ENCODE measurements around the gene PML.

The PML gene, protein sequence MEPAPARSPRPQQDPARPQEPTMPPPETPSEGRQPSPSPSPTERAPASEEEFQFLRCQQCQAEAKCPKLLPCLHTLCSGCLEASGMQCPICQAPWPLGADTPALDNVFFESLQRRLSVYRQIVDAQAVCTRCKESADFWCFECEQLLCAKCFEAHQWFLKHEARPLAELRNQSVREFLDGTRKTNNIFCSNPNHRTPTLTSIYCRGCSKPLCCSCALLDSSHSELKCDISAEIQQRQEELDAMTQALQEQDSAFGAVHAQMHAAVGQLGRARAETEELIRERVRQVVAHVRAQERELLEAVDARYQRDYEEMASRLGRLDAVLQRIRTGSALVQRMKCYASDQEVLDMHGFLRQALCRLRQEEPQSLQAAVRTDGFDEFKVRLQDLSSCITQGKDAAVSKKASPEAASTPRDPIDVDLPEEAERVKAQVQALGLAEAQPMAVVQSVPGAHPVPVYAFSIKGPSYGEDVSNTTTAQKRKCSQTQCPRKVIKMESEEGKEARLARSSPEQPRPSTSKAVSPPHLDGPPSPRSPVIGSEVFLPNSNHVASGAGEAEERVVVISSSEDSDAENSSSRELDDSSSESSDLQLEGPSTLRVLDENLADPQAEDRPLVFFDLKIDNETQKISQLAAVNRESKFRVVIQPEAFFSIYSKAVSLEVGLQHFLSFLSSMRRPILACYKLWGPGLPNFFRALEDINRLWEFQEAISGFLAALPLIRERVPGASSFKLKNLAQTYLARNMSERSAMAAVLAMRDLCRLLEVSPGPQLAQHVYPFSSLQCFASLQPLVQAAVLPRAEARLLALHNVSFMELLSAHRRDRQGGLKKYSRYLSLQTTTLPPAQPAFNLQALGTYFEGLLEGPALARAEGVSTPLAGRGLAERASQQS

DNA sequence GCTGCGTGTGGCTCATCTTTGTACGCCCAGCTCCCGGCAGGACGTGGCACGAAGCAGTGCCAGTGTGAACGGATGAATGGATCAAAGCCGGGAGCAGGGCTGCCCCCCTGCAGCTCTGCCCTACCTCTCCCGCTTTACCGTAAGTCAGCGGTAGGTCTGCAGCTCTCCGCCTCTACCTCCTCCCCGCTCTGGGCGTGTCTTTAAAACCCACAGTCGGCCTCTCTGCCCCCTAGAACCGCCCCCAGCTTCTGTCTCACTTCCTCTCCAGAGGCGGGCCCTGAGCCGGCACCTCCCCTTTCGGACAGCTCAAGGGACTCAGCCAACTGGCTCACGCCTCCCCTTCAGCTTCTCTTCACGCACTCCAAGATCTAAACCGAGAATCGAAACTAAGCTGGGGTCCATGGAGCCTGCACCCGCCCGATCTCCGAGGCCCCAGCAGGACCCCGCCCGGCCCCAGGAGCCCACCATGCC lies at the start of gene PML:
Gene PML (plus strand): TSS at position 304 of the 471 bp plus-strand sequence. CDS start 97 bp downstream, at position 401.
- Mint-ChIP-seq H3K36me3 (ENCODE audit: low read depth) (peaks cover 30% of the 10 kb centered on the region), H3K27ac (peak within 1 kb of the TSS; percentile 89), H3K4me1 (ENCODE audit: low read depth) (peaks cover 53% of the 10 kb centered on the region), H3K9me3 (no peaks in the 10 kb centered on the region), H3K4me3 (peak within 1 kb of the TSS; percentile 94), H3K27me3 (ENCODE audit: low read depth) (no peaks in the 10 kb centered on the region)
- DNase-seq (ENCODE audit: low spot score): peak; percentile 96

DNA sequence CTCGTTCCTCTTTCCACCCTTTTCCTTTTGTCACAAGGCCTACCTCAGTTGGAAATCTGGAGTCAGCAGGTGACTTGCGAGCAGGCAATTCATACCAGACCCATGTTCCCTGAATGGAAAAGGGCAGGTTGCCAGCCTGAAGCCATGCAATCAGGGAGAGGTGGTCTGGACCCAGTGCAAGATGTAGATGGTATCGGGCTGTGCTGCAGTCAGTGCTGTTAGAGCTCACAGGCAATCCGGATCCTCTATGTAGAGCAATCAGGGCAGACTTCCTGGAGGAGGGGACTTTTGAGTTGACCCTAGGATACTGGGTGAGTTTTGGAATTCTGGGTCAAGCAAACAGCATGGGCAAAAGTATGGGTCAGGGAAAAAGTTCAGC lies 49.4 kb upstream of the PML start:
- Mint-ChIP-seq H3K27me3 (ENCODE audit: low read depth) (peaks cover 4% of the 10 kb centered on the region), H3K4me3 (no peak overlapping the region), H3K27ac (no peak overlapping the region), H3K4me1 (ENCODE audit: low read depth) (peaks cover 12% of the 10 kb centered on the region), H3K9me3 (no peaks in the 10 kb centered on the region), H3K36me3 (ENCODE audit: low read depth) (no peaks in the 10 kb centered on the region)
- no peak for DNase-seq (ENCODE audit: low spot score)

DNA sequence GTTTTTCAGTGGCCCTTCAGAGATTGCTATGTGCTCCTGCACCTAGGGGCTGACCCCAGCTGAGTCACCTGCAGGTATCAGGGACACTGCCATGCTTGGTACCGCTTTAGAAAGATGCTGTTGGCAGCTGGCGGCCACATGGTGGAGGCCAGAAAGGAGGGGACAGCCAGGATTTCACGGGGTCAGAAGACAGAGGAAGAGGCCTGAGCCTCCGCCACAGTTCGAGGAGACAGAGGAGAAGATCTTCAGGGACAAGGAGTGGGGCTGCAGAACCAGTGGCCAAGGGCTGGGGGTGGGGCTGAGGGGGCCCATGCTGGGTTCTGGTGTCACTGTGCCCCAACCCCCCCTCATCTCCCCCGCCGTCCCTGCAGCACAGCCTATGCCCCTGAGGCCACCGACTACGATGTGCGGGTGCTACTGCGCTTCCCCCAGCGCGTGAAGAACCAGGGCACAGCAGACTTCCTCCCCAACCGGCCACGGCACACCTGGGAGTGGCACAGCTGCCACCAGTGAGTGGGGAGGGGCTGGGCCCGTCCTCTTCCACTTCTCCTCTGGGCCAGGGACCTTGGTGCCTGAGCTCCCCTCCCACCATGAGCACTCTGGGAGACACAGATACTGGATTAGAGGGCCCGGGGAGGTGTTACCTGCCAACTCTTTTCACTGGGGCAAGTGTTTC lies 48.3 kb upstream of the PML start:
- no peak for DNase-seq (ENCODE audit: low spot score)
- Mint-ChIP-seq H3K9me3 (no peaks in the 10 kb centered on the region), H3K4me3 (no peak overlapping the region), H3K27ac (no peak overlapping the region), H3K36me3 (ENCODE audit: low read depth) (no peaks in the 10 kb centered on the region), H3K4me1 (ENCODE audit: low read depth) (peaks cover 15% of the 10 kb centered on the region), H3K27me3 (ENCODE audit: low read depth) (peaks cover 4% of the 10 kb centered on the region)

DNA sequence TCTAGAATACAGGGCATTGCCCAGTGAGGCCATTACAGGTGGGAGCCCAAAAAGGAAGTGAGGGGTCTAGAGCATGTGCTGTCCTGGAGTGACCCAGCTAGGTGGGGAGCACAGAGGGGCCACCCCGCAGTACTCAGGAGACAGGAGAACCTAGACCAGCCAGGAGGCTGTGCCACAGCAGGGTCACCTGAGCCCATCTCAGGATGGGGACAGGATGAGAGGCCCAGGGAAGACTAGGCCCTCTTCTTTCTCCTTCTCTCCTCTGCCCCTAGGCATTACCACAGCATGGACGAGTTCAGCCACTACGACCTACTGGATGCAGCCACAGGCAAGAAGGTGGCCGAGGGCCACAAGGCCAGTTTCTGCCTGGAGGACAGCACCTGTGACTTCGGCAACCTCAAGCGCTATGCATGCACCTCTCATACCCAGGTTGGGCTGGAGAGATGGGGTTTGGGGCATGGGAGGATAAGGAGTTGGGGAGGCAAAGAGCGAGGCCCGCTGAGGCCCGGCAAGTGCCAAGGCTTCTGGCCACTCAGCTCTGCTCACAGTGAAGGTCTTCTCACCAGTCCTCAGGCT lies 47.6 kb upstream of the PML start:
- Mint-ChIP-seq H3K9me3 (no peaks in the 10 kb centered on the region), H3K4me3 (no peak overlapping the region), H3K27me3 (ENCODE audit: low read depth) (peaks cover 4% of the 10 kb centered on the region), H3K36me3 (ENCODE audit: low read depth) (no peaks in the 10 kb centered on the region), H3K4me1 (ENCODE audit: low read depth) (peaks cover 12% of the 10 kb centered on the region), H3K27ac (no peak overlapping the region)
- no peak for DNase-seq (ENCODE audit: low spot score)

DNA sequence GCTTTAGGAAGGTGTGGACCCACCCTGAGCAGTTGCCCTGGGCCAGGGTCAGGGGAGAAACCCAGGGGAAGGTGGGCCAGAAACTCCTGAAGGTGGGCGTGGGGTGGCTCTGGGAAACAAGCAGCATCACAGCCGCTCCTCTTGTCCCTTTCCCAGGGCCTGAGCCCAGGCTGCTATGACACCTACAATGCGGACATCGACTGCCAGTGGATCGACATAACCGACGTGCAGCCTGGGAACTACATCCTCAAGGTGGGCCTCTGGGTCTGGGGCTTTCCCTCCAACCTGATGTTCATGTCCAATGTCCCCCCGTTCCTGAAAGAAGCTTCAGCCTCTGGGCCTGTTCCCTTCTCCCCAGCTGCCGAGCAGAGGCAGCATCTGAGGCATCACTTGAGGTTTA lies 46.9 kb upstream of the PML start:
- Mint-ChIP-seq H3K4me1 (ENCODE audit: low read depth) (peaks cover 5% of the 10 kb centered on the region), H3K4me3 (no peak overlapping the region), H3K27ac (no peak overlapping the region), H3K9me3 (no peaks in the 10 kb centered on the region), H3K36me3 (ENCODE audit: low read depth) (no peaks in the 10 kb centered on the region), H3K27me3 (ENCODE audit: low read depth) (peaks cover 4% of the 10 kb centered on the region)
- DNase-seq (ENCODE audit: low spot score): no peak

DNA sequence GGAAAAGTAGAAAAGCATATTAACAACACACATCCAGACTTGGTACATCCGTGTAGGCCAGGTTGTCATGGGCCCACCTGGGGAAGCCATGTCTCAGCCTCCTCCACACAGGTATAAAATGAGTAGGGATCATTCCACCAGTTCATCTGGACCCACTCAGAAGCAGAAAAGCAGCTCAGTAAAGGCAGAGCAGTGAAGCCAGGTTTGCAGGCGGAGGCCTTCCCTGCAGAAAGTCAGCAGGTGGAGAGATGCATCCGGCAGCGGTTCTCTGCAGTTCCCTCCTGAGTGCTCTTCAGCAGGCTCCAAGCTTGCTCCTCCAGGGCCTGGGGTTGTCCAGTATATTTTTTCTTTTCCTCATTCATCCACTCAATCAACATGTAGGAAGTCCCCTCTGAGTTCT lies 46.1 kb upstream of the PML start:
- peaks cover 4% of the 10 kb centered on the region for H3K4me1 Mint-ChIP-seq (ENCODE audit: low read depth)
- H3K36me3 Mint-ChIP-seq (ENCODE audit: low read depth): no peaks in the 10 kb centered on the region

DNA sequence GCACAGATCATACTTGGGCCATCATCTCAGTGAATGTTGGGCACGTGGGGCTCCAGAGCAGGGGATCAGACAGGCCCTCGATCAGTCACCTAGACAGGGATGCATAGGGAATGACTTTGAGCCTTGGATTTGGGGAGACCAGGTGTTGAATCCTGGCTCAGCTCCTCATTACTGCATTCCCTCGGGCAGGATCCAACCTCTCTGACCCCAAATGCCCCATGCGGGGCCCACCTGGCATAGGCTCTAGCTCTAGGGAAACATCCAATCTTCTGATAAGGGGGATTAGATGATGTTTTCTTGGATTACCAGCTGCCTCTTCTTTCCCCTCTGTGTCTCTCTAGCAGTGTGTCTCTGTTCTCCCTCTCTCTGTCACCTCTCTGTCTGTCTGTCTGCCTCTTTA lies 45.5 kb upstream of the PML start:
- Mint-ChIP-seq H3K36me3 (ENCODE audit: low read depth) (no peaks in the 10 kb centered on the region), H3K27ac (no peak overlapping the region), H3K27me3 (ENCODE audit: low read depth) (peaks cover 2% of the 10 kb centered on the region), H3K4me1 (ENCODE audit: low read depth) (peaks cover 4% of the 10 kb centered on the region), H3K4me3 (no peak overlapping the region), H3K9me3 (no peaks in the 10 kb centered on the region)
- no peak for DNase-seq (ENCODE audit: low spot score)

More for the DNA sequence above, 46.1 kb upstream of the PML start:
- H3K4me3 Mint-ChIP-seq: no peak overlapping the region
- DNase-seq (ENCODE audit: low spot score): no peak
- no peak overlapping the region for H3K27ac Mint-ChIP-seq
- H3K9me3 Mint-ChIP-seq: no peaks in the 10 kb centered on the region
- H3K27me3 Mint-ChIP-seq (ENCODE audit: low read depth): peaks cover 2% of the 10 kb centered on the region

DNA sequence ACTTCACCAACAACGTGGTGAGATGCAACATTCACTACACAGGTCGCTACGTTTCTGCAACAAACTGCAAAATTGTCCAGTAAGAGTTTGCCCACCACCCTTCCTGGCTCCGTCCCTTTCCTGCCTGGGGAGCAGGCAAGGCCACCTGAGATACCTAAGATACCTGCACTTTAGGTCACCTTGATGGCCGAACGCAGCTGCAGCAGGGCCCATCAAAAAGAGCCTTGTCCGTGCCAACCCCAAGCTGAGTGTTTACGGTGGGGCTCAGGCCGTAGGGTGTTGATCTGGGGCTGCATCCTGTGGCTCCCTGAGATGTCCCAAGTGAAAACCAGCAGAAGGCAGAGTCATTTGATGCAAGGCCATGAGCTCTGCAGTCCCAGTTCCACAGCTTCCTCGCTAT lies 45.0 kb upstream of the PML start:
- H3K27ac Mint-ChIP-seq: no peak overlapping the region
- no peak for DNase-seq (ENCODE audit: low spot score)
- no peak overlapping the region for H3K4me3 Mint-ChIP-seq
- no peaks in the 10 kb centered on the region for H3K36me3 Mint-ChIP-seq (ENCODE audit: low read depth)
- no peaks in the 10 kb centered on the region for H3K9me3 Mint-ChIP-seq
- peaks cover 4% of the 10 kb centered on the region for H3K4me1 Mint-ChIP-seq (ENCODE audit: low read depth)
- peaks cover 2% of the 10 kb centered on the region for H3K27me3 Mint-ChIP-seq (ENCODE audit: low read depth)

DNA sequence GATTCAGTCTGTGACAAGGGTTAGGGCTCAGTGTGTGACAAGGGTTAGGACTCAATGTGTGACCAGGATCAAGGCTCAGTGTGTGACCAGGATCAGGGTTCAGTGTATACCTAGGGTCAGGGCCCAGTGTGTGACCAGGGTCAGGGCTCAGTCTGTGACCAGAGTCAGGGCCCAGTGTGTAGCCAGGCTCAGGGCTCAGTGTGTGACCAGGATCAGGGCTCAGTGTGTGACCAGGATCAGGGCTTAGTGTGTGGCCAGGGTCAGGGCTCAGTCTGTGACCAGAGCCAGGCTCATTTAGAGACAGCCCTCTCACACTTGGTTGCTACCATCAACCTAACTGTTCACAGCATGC lies 44.1 kb upstream of the PML start:
- Mint-ChIP-seq H3K27me3 (ENCODE audit: low read depth) (peaks cover 2% of the 10 kb centered on the region), H3K4me1 (ENCODE audit: low read depth) (peaks cover 4% of the 10 kb centered on the region), H3K36me3 (ENCODE audit: low read depth) (no peaks in the 10 kb centered on the region), H3K9me3 (no peaks in the 10 kb centered on the region), H3K4me3 (no peak overlapping the region), H3K27ac (no peak overlapping the region)
- DNase-seq (ENCODE audit: low spot score): no peak

DNA sequence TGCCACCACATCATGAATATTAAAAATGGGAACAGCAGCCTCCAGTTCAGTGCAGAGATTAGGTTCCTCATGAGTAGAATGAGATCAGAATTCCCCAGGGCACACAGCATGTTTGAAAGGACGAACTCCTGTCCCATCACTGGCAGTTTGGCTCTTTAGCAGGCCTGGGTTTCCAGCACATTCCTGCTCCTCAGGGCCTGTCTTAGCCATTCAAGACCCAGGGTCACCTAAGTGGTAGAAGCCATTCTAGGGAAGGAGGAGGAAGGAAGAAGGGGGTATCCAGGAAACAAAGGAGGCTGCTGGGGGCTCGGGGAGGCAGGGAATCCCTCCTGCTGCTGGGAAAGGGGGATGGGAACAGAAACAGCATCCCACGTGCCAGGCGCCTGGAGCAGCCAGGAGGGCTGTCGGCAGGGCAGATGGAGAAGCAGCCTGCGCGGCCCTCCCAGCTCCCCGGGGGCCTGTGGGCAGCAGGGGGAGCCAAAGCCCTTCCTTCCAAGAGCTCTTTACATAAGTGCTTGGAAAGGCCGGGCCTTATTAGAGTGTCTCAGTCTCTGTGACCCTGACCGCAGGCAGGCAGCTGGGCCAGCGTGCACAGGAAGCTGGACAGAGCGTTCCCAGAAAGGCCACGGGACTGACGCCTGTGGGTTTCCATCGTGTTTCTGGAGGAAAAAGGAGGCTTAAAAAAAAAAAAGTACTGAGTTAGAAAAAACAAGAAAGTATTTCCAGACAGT lies 43.5 kb upstream of the PML start:
- H3K36me3 Mint-ChIP-seq (ENCODE audit: low read depth): no peaks in the 10 kb centered on the region
- peak overlapping the region; percentile 87 for H3K27ac Mint-ChIP-seq
- peak; percentile 53 for DNase-seq (ENCODE audit: low spot score)
- peak overlapping the region; percentile 55 for H3K4me3 Mint-ChIP-seq
- H3K4me1 Mint-ChIP-seq (ENCODE audit: low read depth): peaks cover 4% of the 10 kb centered on the region
- H3K9me3 Mint-ChIP-seq: no peaks in the 10 kb centered on the region
- H3K27me3 Mint-ChIP-seq (ENCODE audit: low read depth): peaks cover 2% of the 10 kb centered on the region

DNA sequence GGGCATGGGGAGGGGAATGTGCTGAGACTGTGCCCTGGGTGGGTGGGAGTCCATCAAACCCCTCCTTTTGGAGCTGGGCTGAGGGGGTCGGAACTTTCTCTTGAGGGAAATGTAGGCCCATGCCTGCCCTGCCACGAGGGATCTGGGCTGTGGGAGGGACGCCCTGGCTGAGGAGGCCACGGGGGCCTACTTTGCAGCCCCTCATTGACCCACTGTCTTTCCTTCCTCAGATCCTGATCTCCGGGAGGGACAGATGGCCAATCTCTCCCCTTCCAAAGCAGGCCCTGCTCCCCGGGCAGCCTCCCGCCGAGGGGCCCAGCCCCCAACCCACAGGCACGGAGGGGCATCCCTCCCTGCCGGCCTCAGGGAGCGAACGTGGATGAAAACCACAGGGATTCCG lies 42.9 kb upstream of the PML start:
- Mint-ChIP-seq H3K9me3 (no peaks in the 10 kb centered on the region), H3K36me3 (ENCODE audit: low read depth) (no peaks in the 10 kb centered on the region), H3K4me3 (no peak overlapping the region), H3K4me1 (ENCODE audit: low read depth) (peaks cover 5% of the 10 kb centered on the region), H3K27me3 (ENCODE audit: low read depth) (peaks cover 2% of the 10 kb centered on the region), H3K27ac (no peak overlapping the region)
- DNase-seq (ENCODE audit: low spot score): no peak

DNA sequence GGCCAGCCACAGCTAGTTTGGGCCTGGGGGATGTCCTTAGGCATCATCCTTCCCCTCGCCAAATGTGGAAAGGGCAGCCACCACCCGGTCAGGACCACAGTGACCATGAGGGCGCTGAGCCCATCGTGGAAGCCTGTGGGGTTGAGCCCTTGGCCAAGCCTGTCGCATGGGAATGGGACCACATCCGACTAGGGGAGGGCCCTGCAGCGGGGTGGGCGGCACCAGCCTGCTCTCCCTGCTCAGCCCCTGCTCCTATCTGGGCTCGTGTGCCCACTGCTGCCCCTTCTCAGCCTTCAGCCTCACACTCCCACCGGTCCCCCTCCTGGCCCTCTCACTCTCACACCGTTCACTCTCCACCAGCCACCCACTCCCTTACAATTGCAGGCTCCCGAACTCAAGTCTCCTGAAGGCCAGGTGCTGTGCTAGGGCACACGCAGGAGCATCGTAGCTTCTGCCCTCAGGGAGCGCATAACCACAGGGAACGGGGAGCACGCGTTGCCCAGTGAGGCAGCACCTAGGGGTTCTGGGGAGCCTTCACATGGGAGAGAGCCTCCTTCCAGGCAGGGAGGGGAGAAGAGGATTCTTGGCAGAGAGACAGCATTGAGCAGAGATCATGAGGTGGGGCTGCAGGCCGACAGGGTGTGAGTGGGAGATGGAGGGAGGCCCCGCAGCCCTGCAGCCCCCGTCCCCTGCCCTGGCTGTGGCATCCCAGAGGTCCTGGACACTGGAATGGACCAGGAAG lies 42.2 kb upstream of the PML start:
- H3K9me3 Mint-ChIP-seq: no peaks in the 10 kb centered on the region
- H3K4me1 Mint-ChIP-seq (ENCODE audit: low read depth): peaks cover 11% of the 10 kb centered on the region
- no peak for DNase-seq (ENCODE audit: low spot score)
- no peak overlapping the region for H3K27ac Mint-ChIP-seq
- no peaks in the 10 kb centered on the region for H3K36me3 Mint-ChIP-seq (ENCODE audit: low read depth)
- peaks cover 2% of the 10 kb centered on the region for H3K27me3 Mint-ChIP-seq (ENCODE audit: low read depth)
- H3K4me3 Mint-ChIP-seq: no peak overlapping the region

All from T-helper 2 cell treated with Interferon-gamma antibody and Interleukin-4, amounts not matched to agents 5 μg/mL and 100 μg/mL, for 36 hours (primary cell).